ENCODE measurements around the gene APOL4.
"Not testable (repeated sequence)": the region's sequence is repeated elsewhere in the genome, so short reads cannot be mapped to it uniquely, and the experiment has no call there.

The APOL4 gene

DNA sequence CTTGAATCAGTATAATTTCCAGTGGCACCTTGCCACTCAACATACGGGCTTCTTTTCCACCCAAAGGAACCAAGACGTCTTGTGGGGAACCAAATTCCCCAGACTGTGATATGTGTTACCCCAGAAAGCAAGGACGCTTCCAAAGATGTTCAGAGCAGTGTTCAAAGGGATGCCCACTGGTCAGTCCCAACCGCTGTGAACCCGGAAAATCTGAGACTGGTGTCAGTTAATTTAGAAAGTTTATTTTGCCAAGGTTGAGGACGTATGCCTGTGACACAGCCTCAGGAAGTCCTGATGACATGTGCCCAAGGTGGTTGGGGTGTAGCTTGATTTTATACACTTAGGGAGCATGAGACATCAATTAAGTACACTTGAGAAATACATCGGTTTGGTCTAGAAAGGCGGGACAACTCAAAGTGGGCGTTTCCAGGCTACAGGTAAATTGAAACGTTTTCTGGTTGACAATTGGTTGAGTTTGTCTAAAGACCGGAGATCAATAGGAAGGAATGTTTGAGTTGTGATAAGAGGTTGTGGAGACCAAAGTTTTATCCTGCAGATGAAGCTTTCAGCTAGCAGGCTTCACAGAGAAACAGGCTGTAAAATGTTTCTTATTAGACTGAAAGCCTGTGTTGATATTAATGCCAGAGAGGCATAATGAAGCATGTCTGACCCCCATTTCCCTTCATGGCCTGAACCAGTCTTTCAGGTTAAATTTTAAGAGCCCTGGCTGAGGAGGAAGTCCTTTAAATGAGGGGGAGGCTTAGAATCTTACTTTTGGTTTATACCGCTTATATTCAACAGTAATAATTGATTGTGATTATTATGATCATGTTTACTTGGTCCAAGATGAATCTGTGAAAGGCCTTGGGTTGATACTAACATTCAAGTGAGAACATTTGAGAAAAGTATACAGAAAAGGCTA lies 47.8 kb downstream of the APOL4 start:
- no peak for DNase-seq (ENCODE audit: low read depth in 3 of 3)

DNA sequence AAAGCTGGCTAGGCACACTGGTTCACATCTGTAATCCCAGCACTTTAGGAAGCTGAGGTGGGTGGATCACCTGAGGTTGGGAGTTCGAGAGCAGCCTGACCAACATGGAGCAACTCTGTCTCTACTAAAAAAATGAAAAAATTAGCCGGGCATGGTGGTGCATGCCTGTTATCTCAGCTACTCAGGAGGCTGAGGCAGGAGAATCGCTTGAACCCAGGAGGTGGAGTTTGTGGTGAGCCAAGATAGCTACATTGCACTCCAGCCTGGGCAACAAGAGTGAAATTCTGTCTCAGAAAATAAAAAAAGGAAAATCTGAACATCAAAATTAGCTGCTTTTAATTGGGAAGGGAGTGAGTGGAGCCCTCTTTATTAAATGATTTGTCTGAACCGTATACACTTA lies 48.8 kb downstream of the APOL4 start:
- DNase-seq (ENCODE audit: low read depth in 3 of 3) = not testable (repeated sequence)

DNA sequence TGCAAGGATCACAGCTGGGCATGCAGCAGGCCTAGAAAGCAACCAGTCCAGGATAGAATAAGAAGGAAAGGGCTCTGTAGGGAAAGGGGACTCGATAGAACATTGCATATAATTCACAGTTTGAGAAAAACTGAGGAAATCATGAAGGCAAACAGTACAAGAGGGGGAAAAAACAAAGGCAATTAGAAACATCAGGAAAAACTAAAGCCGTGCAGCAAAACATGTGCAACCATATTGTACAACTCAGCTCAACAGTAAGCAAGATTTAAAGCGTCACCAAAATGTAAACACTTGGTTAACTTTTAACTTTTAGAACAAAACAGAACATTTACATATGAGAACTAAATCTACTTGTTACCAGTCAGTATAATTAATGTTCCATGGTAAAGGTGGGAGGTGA lies 49.5 kb downstream of the APOL4 start:
- no peak for DNase-seq (ENCODE audit: low read depth in 3 of 3)

DNA sequence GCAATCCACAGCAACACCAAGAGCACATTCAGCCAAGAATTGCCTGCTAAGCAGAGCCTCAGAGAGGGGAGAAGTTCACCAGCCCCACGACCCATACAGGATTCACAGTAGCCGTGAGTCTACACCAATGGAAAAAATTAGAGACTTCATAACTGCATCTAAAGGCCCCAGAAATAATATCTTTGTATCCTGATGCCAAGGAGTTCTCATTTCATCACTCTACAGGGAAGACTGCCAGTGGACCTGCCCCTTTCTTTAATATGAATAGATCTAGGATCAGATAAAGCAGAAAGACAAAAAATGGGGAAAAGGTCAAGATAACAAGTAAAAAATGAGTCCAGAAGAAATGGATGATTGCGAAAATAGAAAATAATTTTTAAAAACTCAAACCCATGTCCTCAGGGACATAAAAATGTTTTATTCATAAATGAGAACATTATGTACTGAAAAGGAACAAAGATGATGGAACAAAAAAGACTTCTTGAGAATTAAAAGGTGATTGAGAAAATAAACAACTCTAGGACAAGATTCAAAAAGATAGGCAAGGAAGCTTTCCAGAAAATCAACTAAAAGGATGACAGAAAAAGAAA lies 50.5 kb downstream of the APOL4 start:
- no peak for DNase-seq (ENCODE audit: low read depth in 3 of 3)

DNA sequence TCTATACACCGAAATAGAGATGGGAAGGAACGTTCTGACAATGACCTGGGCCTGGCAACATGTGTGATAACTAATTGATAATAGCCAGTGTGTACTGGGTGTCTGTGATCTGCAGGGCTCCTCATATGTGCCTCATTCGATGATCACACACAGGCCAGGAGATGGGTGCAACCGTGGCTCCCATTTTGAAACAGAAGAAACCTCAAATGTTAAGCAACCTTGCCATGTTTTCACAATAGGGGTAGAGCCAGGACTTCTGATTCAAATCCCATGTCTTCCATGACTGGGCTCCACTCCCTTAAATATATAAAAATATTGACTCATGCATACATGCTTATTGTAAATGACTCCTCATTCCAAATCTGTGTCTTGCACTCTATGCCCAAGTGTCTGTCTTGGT lies 52.2 kb downstream of the APOL4 start:
- DNase-seq (ENCODE audit: low read depth in 3 of 3) = no peak

DNA sequence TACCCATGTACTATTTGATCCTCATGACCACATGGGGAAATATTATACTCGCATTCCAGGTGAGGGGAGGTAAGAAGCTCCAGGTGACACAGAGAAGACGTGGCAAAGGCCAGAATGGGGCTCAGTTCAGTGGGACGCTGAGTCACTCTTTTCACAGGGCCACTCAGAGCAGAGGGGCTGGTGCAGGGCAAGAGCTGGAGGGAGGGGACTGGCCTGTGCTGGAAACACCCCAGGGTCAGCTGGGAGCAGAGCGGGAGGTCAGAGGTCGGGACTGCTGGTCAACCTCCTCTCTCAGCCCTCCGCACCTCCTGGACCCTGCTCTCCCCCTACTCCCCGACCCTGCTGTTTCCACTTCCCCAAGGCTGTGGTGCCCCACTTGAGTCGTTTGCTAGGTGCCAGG lies 53.2 kb downstream of the APOL4 start:
- no peak for DNase-seq (ENCODE audit: low read depth in 3 of 3)

DNA sequence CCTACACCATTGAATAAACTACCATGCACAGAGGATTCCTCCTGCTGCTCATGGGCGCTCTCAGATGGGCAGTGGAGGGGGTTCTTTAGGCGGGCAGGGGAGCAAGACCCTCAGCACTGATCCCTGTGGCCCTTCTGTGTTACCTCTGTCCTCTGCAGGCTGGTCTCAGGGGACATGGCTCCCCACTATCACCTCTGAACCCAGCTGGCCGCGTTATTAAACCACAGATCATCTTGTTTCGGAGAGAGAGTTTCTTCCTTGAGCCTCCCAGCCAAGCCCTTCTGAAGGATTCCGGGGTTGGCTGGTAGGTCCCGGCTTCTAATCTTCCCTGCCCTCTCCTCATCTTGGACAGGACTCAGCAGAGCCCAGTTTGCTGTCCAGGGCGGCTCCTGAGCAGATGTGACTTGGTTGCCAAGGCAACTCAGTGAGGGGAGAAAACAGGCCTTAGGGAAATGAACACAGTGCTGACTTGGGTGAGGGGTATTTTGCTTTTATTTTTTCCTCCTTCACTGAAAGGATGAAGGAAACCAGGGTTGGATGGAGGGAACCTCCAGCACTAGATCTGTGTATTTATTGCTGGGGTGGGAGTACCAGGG lies 54.3 kb downstream of the APOL4 start:
- DNase-seq (ENCODE audit: low read depth in 3 of 3) = no peak

DNA sequence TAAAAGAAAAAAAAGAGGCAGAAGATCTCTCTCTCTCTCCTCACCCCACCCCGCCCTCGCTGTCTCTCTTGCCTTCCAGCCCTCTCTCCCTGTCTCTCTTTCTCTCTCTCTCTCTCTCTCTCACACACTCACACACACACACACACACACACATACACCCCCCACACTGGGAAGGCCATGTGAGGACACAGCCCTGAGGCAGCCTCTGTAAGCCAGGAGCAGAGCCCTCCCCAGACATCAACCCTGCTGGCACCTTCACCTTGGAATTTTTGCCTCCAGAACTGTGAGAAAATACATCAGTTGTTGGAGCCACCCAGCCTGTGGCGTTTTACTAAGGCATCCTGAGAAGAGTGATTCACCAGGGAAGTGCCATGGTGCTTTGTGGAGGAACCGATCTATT lies 55.7 kb downstream of the APOL4 start:
- no peak for DNase-seq (ENCODE audit: low read depth in 3 of 3)

DNA sequence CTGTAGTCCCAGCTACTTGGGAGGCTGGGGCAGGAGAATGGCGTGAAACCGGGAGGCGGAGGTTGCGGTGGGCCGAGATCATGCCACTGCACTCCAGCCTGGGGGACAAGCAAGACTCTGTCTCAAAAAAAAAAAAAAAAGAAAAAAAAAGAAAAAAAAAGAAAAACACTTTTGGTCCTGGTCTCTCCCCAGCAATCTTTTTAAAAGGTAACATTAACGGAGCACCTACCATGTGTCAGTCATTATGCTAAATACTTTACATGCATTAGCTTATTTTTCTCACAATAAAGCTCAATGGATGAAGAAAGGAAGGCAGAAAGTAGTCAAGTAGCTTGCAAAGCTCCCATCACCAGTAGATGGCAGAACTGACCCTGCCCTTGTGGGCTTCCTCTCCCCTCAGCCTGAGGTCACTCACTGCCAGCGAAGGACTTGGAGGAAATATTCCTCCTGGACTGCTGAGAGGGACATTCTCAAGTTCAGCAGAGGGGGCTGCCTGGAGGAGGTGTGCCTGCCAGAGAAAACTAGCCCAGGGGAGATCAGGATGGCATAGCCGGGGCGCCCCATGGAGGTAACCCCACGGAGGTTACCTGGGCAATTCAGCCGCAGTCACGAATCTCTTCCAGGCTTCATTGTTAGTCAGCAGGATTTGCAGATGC lies 56.6 kb downstream of the APOL4 start:
- no peak for DNase-seq (ENCODE audit: low read depth in 3 of 3)

DNA sequence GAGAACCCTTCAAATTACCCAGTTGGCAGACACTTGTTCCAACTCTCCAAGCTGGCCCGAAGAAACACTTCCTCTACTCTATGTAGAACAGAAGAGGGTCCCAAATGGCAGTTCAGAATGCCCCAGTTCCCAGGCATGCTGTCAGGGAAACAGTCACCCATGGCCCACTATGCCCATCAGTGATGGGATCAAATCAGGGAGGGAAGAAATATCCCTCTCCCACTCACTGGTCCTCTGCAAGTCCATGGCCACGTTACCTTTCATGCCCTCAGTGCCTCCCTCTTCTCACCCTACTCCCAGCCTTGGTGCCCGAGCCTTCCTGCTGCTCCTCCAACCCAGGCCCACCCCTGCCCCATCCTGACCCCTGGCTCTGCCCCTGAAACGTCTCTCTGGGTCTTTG lies 57.7 kb downstream of the APOL4 start:
- DNase-seq (ENCODE audit: low read depth in 3 of 3) = no peak

DNA sequence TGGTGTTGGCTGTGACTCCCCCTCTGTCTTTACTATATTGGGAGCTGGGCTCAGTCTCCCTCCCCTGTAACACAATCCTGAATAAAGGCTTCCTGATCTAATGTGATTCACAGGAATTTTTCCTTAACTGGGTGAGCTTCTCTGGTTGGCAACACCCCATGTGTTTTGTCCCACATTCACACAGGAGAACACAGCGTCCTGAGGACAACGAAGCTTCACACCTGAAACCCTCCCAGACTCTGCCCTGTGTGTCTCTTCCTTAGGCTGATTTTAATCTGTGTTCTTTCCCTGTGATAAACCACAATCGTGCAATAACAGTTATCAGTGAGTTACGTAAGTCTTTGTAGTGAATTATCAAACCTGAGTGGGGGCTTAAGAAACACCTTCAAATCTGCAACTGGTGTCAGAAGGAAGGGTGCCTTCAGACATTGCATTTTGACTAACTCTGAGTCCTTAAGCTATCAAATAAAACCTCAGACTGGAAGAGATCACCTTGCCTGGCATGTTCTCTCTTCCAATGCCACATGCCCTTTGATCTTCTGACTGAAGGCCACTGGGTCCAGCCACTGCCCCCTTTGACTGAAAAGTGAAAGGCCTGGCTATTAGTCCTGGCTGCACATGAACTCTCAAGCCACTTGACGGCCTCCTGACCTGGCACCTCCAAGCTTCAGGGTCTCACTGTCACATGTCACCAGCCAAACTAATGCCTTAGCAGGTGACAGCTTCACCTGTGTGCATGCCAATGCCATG lies 58.4 kb downstream of the APOL4 start:
- DNase-seq (ENCODE audit: low read depth in 3 of 3) = no peak

DNA sequence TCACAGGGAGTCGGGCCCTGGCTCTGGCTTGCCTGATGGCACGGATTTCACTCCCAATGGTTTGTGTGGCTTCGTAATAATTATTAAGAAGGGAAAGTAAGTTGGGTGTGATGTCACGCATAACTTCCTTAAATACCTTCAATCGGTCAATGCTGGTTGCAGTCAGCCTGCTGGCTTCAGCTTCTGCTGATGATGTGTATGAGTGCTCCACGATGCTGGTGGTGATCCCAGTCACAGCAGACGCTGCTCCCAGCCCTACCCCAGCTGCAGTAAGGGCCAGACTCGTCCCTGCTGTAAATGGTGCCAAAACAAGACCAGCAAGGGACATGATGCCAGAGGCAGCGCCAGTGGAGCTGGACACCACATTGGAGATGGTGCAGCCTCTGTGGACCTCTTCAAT lies 60.1 kb downstream of the APOL4 start:
- DNase-seq (ENCODE audit: low read depth in 3 of 3) = no peak

Data from stimulated activated CD4-positive, alpha-beta T cell treated with anti-CD3 and anti-CD28 coated beads, TNF-alpha, amount 100 ng/mL, for 4 hours (primary cell).